ENCODE measurements around the gene PPP4R1.
A peak's percentile ranks its signal among the peaks of the same experiment; 100 is the strongest.
"Not testable (repeated sequence)": the region's sequence is repeated elsewhere in the genome, so short reads cannot be mapped to it uniquely, and the experiment has no call there.

The PPP4R1 gene

GRCh38 chr18:9627642-9628041 is 13.3 kb upstream of the PPP4R1 start:
- DNase-seq = no peak

- DNase-seq = no peak
Observed at GRCh38 chr18:9619990-9620389, 5.6 kb upstream of the PPP4R1 start.

- peak; percentile 62 for DNase-seq
Observed at GRCh38 chr18:9619545-9619944, 5.2 kb upstream of the PPP4R1 start.

- DNase-seq = no peak
Observed at GRCh38 chr18:9619056-9619455, 4.7 kb upstream of the PPP4R1 start.

- no peak for DNase-seq
Observed at GRCh38 chr18:9617006-9617542, 2.7 kb upstream of the PPP4R1 start.

GRCh38 chr18:9616049-9616448 is 1.7 kb upstream of the PPP4R1 start:
- DNase-seq = peak; percentile 34

GRCh38 chr18:9615280-9615797 is 980 bp upstream of the PPP4R1 start:
- no peak for DNase-seq

- peak; percentile 41 for DNase-seq
Observed at GRCh38 chr18:9613550-9614400, 584 bp downstream of the PPP4R1 start.

GRCh38 chr18:9612977-9613376 is 1.4 kb downstream of the PPP4R1 start:
- peak; percentile 76 for DNase-seq

GRCh38 chr18:9612215-9612830 is 2.0 kb downstream of the PPP4R1 start:
- peak; percentile 65 for DNase-seq

GRCh38 chr18:9609190-9609589 is 5.2 kb downstream of the PPP4R1 start:
- no peak for DNase-seq

GRCh38 chr18:9608728-9609127 is 5.6 kb downstream of the PPP4R1 start:
- DNase-seq = no peak

- DNase-seq = peak; percentile 42
Observed at GRCh38 chr18:9608298-9608697, 6.1 kb downstream of the PPP4R1 start.

- DNase-seq = not testable (repeated sequence)
Observed at GRCh38 chr18:9607111-9607510, 7.2 kb downstream of the PPP4R1 start.

GRCh38 chr18:9606039-9606438 is 8.3 kb downstream of the PPP4R1 start:
- DNase-seq = no peak

- no peak for DNase-seq
Observed at GRCh38 chr18:9604348-9604747, 10.0 kb downstream of the PPP4R1 start.

- no peak for DNase-seq
Observed at GRCh38 chr18:9599328-9599727, 15.0 kb downstream of the PPP4R1 start.

GRCh38 chr18:9597609-9598008 is 16.8 kb downstream of the PPP4R1 start:
- no peak for DNase-seq

- DNase-seq = no peak
Observed at GRCh38 chr18:9596843-9597526, 17.4 kb downstream of the PPP4R1 start.

GRCh38 chr18:9596226-9596625 is 18.1 kb downstream of the PPP4R1 start:
- no peak for DNase-seq

GRCh38 chr18:9594823-9595596 is 19.3 kb downstream of the PPP4R1 start:
- peak; percentile 21 for DNase-seq

- DNase-seq = no peak
Observed at GRCh38 chr18:9587924-9588323, 26.4 kb downstream of the PPP4R1 start.

GRCh38 chr18:9586814-9587213 is 27.5 kb downstream of the PPP4R1 start:
- DNase-seq = no peak

All from activated CD4-positive, alpha-beta T cell treated with anti-CD3 and anti-CD28 coated beads, Interleukin-10, Interleukin-2, amounts not matched to agents 100 ng/mL and 50 ng/mL, durations not matched to agents 16 hours and 8 hours (primary cell).